ENCODE measurements around the gene NCK2. TPM values are rescaled to one million over a fixed set of nuclear protein-coding genes. Genes with fewer than 3 reads are reported as not detected.

NCK2 gene
- polyA plus RNA-seq, 2 of the 4 experiments (the other 2 are of a cell fraction): 17.1 to 17.8 TPM

GRCh38 chr2:105752691-105753358 is 8.1 kb downstream of the NCK2 start:
- CTCF ChIA-PET: no interaction called here
- POLR2A ChIA-PET: no interaction called here
- no peak overlapping the region for H3K4me3 ChIP-seq
- no peak overlapping the region for H3K4me2 ChIP-seq
- no peak for TF ChIP-seq MYC (IDR thresholded peaks at IDR 0.05; ENCODE audit: borderline replicate concordance, low read length)
- no peak for TF ChIP-seq BHLHE40 (IDR thresholded peaks at IDR 0.05; ENCODE audit: low read depth, low read length)
- no peak for TF ChIP-seq FOSB (CRISPR knock-in tag; IDR thresholded peaks at IDR 0.05)
- TF ChIP-seq ZNF302 (CRISPR knock-in tag; IDR thresholded peaks at IDR 0.05): no peak
- TF ChIP-seq HOXB5 (CRISPR knock-in tag; IDR thresholded peaks at IDR 0.05): no peak
- no peak for TF ChIP-seq NPAS2 (CRISPR knock-in tag; IDR thresholded peaks at IDR 0.05; ENCODE audit: borderline replicate concordance)
- TF ChIP-seq CBX2 (IDR thresholded peaks at IDR 0.05; ENCODE audit: borderline replicate concordance, low read depth): no peak
- no peak for TF ChIP-seq CBX8 (IDR thresholded peaks at IDR 0.05)
- TF ChIP-seq HES2 (IDR thresholded peaks at IDR 0.05): no peak
- TF ChIP-seq JUNB (IDR thresholded peaks at IDR 0.05): no peak
- H3K4me1 ChIP-seq: no peaks in the 10 kb centered on the region
- FAIRE-seq: no peak
- H3K9me3 ChIP-seq: no peaks in the 10 kb centered on the region
- 81% methylated on average over 5 of the region's 5 CpGs for WGBS (ENCODE audit: missing lambda C conversion rate)
- no peak for ATAC-seq
- H3K27ac ChIP-seq: no peak overlapping the region
- DNase-seq (ENCODE audit: low read depth in 1 of 2, low spot score in 1 of 2): no peak

GRCh38 chr2:105753380-105753779 is 8.7 kb downstream of the NCK2 start:
- POLR2A ChIA-PET: no interaction called here
- TF ChIP-seq HEYL (CRISPR knock-in tag; IDR thresholded peaks at IDR 0.05) (no peak), HDAC2 (IDR thresholded peaks at IDR 0.05) (no peak), MYC (IDR thresholded peaks at IDR 0.05; ENCODE audit: borderline replicate concordance, low read length) (no peak), RCOR1 (IDR thresholded peaks at IDR 0.05; ENCODE audit: low read depth, low read length) (no peak), TP53 (CRISPR knock-in tag; IDR thresholded peaks at IDR 0.05) (no peak), EP300 (IDR thresholded peaks at IDR 0.05) (no peak), FOSL2 (IDR thresholded peaks at IDR 0.05) (no peak), FOSL2 (CRISPR knock-in tag; IDR thresholded peaks at IDR 0.05) (no peak)
- TF ChIP-seq, protein P1, sequence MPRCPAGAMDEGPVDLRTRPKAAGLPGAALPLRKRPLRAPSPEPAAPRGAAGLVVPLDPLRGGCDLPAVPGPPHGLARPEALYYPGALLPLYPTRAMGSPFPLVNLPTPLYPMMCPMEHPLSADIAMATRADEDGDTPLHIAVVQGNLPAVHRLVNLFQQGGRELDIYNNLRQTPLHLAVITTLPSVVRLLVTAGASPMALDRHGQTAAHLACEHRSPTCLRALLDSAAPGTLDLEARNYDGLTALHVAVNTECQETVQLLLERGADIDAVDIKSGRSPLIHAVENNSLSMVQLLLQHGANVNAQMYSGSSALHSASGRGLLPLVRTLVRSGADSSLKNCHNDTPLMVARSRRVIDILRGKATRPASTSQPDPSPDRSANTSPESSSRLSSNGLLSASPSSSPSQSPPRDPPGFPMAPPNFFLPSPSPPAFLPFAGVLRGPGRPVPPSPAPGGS (IDR thresholded peaks at IDR 0.05): no peak
- TF ChIP-seq, protein P2, sequence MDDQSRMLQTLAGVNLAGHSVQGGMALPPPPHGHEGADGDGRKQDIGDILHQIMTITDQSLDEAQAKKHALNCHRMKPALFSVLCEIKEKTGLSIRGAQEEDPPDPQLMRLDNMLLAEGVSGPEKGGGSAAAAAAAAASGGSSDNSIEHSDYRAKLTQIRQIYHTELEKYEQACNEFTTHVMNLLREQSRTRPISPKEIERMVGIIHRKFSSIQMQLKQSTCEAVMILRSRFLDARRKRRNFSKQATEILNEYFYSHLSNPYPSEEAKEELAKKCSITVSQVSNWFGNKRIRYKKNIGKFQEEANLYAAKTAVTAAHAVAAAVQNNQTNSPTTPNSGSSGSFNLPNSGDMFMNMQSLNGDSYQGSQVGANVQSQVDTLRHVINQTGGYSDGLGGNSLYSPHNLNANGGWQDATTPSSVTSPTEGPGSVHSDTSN (IDR thresholded peaks at IDR 0.05): no peak
- TF ChIP-seq, protein P3, sequence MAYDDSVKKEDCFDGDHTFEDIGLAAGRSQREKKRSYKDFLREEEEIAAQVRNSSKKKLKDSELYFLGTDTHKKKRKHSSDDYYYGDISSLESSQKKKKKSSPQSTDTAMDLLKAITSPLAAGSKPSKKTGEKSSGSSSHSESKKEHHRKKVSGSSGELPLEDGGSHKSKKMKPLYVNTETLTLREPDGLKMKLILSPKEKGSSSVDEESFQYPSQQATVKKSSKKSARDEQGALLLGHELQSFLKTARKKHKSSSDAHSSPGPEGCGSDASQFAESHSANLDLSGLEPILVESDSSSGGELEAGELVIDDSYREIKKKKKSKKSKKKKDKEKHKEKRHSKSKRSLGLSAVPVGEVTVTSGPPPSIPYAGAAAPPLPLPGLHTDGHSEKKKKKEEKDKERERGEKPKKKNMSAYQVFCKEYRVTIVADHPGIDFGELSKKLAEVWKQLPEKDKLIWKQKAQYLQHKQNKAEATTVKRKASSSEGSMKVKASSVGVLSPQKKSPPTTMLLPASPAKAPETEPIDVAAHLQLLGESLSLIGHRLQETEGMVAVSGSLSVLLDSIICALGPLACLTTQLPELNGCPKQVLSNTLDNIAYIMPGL (CRISPR knock-in tag; IDR thresholded peaks at IDR 0.05; ENCODE audit: borderline replicate concordance): no peak
- WGBS (ENCODE audit: missing lambda C conversion rate): 74% methylated on average over 2 of the region's 2 CpGs

GRCh38 chr2:105754011-105754410 is 9.3 kb downstream of the NCK2 start:
- no peak overlapping the region for H3K4me2 ChIP-seq
- ChIA-PET CTCF (no interaction called here), POLR2A (no interaction called here)
- DNase-seq (ENCODE audit: low read depth in 1 of 2, low spot score in 1 of 2) (no peak), ATAC-seq (no peak), FAIRE-seq (no peak)
- H3K27ac ChIP-seq: no peak overlapping the region
- no peak for TF ChIP-seq PHF8 (IDR thresholded peaks at IDR 0.05; ENCODE audit: borderline replicate concordance, low read depth)
- H3K9me3 ChIP-seq: no peaks in the 10 kb centered on the region
- 78% methylated on average over 5 of the region's 5 CpGs for WGBS (ENCODE audit: missing lambda C conversion rate)
- no peak overlapping the region for H3K4me3 ChIP-seq
- H3K4me1 ChIP-seq: no peaks in the 10 kb centered on the region

More at GRCh38 chr2:105753380-105753779, 8.7 kb downstream of the NCK2 start:
- Histone ChIP-seq H3K9me3 (no peaks in the 10 kb centered on the region), H3K27ac (no peak overlapping the region), H3K4me1 (no peaks in the 10 kb centered on the region), H3K4me2 (no peak overlapping the region), H3K4me3 (no peak overlapping the region)
- DNase-seq (ENCODE audit: low read depth in 1 of 2, low spot score in 1 of 2) (no peak), FAIRE-seq (no peak), ATAC-seq (no peak)
- CTCF ChIA-PET: no interaction called here

All from A549 (cell line).